ENCODE data around the gene U2AF2. TPM values are rescaled to one million over a fixed set of nuclear protein-coding genes. Genes with fewer than 3 reads are reported as not detected.

U2AF2 gene
- total and polyA plus RNA-seq, 9 of the 15 experiments (the other 6 are each of a cell fraction or from before 2014, with no cell fraction given): 3.0 to 331 (median 157) TPM

DNA sequence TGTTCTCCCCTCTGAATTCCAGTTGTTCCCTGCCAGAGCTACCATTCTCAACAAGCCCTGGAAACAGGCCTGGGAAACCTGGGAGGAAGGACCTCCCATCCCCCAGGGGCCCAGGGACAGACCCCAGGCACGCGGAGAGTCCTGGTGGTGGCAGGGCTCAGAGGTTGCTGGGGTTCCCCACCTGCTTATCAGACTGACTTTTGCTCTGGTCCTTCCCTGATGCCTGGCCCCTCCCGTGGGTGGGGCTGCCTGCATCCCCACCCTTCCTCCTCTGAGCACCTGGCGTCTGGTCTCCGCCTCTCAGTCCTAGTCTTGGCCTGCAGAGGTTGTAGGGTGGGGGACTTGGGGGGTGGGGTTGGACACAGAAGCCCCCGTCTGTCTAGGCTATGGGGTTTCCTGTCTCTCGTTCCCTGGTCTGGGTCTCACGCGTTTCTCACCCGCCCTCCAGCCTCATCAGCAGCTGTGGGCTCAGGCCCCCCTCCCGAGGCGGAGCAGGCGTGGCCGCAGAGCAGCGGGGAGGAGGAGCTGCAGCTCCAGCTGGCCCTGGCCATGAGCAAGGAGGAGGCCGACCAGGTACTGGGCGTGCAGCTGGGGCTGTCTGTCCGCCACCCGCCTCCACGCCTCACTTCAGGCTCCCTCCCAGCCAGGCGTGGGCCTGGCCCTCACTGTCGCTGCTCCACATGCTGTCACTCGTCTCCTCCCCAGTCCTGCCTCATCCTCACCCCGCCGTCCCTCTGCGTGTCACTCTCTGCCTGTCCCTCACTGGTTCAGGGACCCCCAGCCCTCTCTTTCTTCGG is 33.8 kb downstream of the U2AF2 start (continued):
- TF ChIP-seq DACH1 (IDR thresholded peaks at IDR 0.05; ENCODE audit: partially characterized antibody): peak; percentile 61
- TF ChIP-seq, protein P1, sequence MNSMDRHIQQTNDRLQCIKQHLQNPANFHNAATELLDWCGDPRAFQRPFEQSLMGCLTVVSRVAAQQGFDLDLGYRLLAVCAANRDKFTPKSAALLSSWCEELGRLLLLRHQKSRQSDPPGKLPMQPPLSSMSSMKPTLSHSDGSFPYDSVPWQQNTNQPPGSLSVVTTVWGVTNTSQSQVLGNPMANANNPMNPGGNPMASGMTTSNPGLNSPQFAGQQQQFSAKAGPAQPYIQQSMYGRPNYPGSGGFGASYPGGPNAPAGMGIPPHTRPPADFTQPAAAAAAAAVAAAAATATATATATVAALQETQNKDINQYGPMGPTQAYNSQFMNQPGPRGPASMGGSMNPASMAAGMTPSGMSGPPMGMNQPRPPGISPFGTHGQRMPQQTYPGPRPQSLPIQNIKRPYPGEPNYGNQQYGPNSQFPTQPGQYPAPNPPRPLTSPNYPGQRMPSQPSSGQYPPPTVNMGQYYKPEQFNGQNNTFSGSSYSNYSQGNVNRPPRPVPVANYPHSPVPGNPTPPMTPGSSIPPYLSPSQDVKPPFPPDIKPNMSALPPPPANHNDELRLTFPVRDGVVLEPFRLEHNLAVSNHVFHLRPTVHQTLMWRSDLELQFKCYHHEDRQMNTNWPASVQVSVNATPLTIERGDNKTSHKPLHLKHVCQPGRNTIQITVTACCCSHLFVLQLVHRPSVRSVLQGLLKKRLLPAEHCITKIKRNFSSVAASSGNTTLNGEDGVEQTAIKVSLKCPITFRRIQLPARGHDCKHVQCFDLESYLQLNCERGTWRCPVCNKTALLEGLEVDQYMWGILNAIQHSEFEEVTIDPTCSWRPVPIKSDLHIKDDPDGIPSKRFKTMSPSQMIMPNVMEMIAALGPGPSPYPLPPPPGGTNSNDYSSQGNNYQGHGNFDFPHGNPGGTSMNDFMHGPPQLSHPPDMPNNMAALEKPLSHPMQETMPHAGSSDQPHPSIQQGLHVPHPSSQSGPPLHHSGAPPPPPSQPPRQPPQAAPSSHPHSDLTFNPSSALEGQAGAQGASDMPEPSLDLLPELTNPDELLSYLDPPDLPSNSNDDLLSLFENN (IDR thresholded peaks at IDR 0.05; ENCODE audit: low read depth in 2 of 2, low read length in 2 of 2): no peak
- no peak for TF ChIP-seq KLF13 (tag; IDR thresholded peaks at IDR 0.05; ENCODE audit: borderline replicate concordance, low read depth)

DNA sequence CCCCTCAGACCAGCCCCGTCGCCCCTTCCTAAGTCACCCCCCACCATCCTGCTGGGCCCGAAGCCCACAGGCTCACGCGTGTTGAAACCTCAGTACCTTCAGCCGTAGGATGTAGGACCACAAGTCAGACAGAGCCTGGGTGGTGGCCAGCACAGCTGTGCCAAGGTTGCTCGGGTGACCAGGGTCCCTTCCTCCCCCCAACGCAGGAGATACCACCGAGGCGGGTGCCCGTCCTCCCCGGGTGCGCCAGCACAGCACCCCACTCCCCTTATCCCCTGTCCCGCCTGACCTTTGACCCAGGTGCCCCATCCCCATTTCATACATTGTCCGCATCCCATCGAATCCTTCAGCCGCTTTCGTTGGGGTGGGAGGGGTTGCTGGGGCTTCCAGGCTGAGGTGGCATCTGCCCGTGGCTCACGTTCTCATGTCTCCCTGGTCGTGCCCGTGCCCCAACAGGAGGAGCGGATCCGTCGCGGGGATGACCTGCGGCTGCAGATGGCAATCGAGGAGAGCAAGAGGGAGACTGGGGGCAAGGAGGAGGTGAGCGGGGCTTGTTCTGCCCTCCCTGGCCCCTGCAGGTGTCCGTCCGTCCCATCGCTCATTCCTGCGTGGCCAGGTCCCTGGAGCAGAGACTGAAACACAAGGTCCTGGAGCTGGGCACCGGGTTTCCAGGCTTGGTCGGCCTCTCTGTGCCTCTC is 34.7 kb downstream of the U2AF2 start:
- peaks cover 32% of the 10 kb centered on the region for H4K20me1 ChIP-seq (replicated peaks; ENCODE audit: control insufficient read depth, insufficient read depth, low read length)
- FAIRE-seq: no peak
- intact Hi-C loops (cut with micrococcal nuclease): no loop called here
- no TSS peak for BruUV-seq (replicated peaks)
- no peak overlapping the region for H3K4me3 ChIP-seq
- no peaks in the 10 kb centered on the region for H3K27me3 ChIP-seq (ENCODE audit: control insufficient read depth in 2 of 2, insufficient read depth in 2 of 2, low read length in 2 of 2)
- peaks cover 9% of the 10 kb centered on the region; the same call in 2 of the 3 replicates for H3K79me2 ChIP-seq (ENCODE audit: control insufficient read depth, insufficient read depth, low read length)
- H3K27ac ChIP-seq (ENCODE audit: extremely low read depth, low read depth, low read length): no peak overlapping the region
- H3K9me3 ChIP-seq (replicated peaks; ENCODE audit: control insufficient read depth, insufficient read depth, low read depth, low read length): no peaks in the 10 kb centered on the region
- no peak for ATAC-seq
- ChIA-PET POLR2A (interaction anchor here (0.6 kb wide), 1 partner anchor 33 kb away, joined by 3 read pairs; no protein-coding TSS in a partner anchor), CTCF (ENCODE audit: low intra/inter-chr PET ratio) (no interaction called here)
- no peak overlapping the region for H3K4me2 ChIP-seq (ENCODE audit: insufficient read depth, low read length)
- no peak for DNase-seq (ENCODE audit: extremely low read depth in 1 of 4, low spot score in 3 of 4)
- no peak overlapping the region for H2AFZ ChIP-seq (ENCODE audit: low read depth, low read length)
- no peaks in the 10 kb centered on the region for H3K9me1 ChIP-seq (ENCODE audit: control insufficient read depth, insufficient read depth, low read length)
- 93% methylated on average over 15 of the region's 35 CpGs for WGBS (ENCODE audit: insufficient coverage, low coverage, missing lambda C conversion rate)
- no peak for TF ChIP-seq ZKSCAN3 (CRISPR knock-in tag; IDR thresholded peaks at IDR 0.05)
- TF ChIP-seq ZNF699 (CRISPR knock-in tag; IDR thresholded peaks at IDR 0.05; ENCODE audit: insufficient replicate concordance): no peak
- no peak for TF ChIP-seq HNRNPUL1 (IDR thresholded peaks at IDR 0.05; ENCODE audit: low read length)
- TF ChIP-seq MECOM (CRISPR knock-in tag; IDR thresholded peaks at IDR 0.05): no peak
- 0 out of 2 replicates have a peak, but pooled peaks have one; percentile 11 for TF ChIP-seq POLR2G (IDR thresholded peaks at IDR 0.05; ENCODE audit: low read depth, low read length)
- peak; percentile 11 for TF ChIP-seq RBFOX2 (IDR thresholded peaks at IDR 0.05; ENCODE audit: low read depth, low read length)
- in situ Hi-C loops (cut with MboI): no loop called here
- H3K4me1 ChIP-seq (replicated peaks in 1 of 2; ENCODE audit: control insufficient read depth in 2 of 2, insufficient read depth in 2 of 2, low read length in 2 of 2): peaks cover 0 to 59% of the 10 kb centered on the region in 2 experiments; a peak in 3 of 5 replicates
- H3K9ac ChIP-seq (ENCODE audit: insufficient read depth in 1 of 2, low read depth in 2 of 2, low read length in 2 of 2): peak overlapping the region in 1 of 2 experiments; percentile 26; a peak in 1 of 4 replicates
- H3K36me3 ChIP-seq (ENCODE audit: control insufficient read depth, insufficient read depth, low read length): peaks cover 90% of the 10 kb centered on the region; the same call in 2 of the 3 replicates

All from K562 (cell line).